ENCODE results near the gene C9orf153.

Gene C9orf153

DNA sequence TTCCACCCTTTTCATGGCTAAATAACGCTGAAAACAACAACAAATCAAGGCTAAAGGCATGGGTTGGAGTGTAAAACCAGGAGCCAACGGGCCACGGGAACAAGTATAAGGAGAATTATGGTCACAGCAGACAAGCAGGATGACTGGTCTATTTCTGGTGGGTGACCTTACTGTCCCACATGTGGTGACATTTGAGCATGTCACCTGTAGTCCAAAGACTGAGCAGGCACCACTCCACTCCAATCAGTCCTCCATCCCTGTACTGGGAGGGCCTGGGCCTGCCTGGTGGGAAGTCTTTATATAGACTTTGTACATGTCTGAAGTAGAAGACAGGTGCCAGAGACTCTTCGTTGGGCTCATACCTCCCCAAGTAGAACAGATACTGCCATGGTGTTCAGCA lies 36.8 kb downstream of the C9orf153 start:
- TF ChIP-seq, protein P1, sequence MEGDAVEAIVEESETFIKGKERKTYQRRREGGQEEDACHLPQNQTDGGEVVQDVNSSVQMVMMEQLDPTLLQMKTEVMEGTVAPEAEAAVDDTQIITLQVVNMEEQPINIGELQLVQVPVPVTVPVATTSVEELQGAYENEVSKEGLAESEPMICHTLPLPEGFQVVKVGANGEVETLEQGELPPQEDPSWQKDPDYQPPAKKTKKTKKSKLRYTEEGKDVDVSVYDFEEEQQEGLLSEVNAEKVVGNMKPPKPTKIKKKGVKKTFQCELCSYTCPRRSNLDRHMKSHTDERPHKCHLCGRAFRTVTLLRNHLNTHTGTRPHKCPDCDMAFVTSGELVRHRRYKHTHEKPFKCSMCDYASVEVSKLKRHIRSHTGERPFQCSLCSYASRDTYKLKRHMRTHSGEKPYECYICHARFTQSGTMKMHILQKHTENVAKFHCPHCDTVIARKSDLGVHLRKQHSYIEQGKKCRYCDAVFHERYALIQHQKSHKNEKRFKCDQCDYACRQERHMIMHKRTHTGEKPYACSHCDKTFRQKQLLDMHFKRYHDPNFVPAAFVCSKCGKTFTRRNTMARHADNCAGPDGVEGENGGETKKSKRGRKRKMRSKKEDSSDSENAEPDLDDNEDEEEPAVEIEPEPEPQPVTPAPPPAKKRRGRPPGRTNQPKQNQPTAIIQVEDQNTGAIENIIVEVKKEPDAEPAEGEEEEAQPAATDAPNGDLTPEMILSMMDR (IDR thresholded peaks at IDR 0.05; ENCODE audit: low read depth, low read length, missing control alignments): no peak
- H3K4me3 ChIP-seq (ENCODE audit: low read depth, low read length): no peak overlapping the region
- no peaks in the 10 kb centered on the region for H3K27me3 ChIP-seq (replicated peaks)
- H3K36me3 ChIP-seq (replicated peaks): no peaks in the 10 kb centered on the region
- in situ Hi-C loops (cut with HindIII; ENCODE audit: low pct_ligation_motif_present, low sequenced_read_pairs): no loop called here
- DNase-seq: no peak
- H3K27ac ChIP-seq: no peak overlapping the region

DNA sequence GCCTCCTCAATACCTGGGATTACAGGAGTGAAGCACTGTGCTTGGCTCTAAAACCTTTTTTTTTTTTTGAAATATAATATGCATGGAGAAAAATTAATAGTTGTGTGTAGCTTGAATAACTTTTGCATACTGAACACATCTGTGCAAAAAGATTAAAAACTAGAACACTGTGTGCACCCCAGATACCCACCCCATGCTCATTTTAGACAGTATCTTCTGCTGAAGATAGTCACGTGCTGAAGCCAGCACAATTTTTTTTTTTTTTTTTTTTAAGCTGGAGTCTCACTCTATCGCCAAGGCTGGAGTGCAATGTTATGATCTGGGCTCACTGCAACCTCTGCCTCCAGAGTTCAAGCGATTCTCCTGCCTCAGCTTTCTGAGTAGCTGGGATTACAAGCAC lies 39.9 kb downstream of the C9orf153 start:
- in situ Hi-C loops (cut with HindIII; ENCODE audit: low pct_ligation_motif_present, low sequenced_read_pairs): no loop called here
- no peaks in the 10 kb centered on the region for H3K36me3 ChIP-seq (replicated peaks)
- H3K27ac ChIP-seq: no peak overlapping the region
- H3K27me3 ChIP-seq (replicated peaks): no peaks in the 10 kb centered on the region
- H3K4me3 ChIP-seq (ENCODE audit: low read depth, low read length): no peak overlapping the region
- TF ChIP-seq, protein P1 (IDR thresholded peaks at IDR 0.05; ENCODE audit: low read depth, low read length, missing control alignments): no peak
- DNase-seq: no peak

DNA sequence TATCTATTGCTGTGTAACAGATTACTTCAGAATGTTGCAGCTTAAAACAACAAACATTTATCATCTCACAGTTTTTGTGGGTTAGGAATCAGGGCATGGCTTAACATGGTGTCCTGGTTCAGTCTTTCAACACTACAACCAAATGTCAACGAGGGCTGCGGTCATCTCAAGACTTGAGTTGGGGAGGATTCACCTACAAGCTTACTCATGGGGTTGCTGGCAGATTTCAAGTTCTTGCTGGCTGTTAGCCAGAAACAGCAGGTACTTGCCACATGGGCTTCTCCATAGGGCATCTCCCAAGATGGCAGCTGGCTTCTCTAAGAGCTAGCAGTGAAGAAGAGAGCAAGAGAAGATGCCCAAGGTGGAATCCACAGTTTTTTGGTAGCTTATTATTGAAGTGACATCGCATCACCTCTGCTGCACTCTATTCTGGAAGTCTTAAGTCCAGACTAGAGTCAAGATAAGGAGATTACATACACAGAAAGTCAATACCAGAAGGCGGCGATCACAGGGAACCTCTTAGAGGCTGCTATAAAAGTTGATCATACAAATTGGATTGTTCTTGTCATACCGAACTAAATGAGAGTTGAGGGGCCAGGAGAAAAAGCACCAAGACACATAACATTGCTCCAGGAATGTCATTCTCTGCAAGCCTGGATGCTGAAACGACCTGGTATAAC lies 42.2 kb downstream of the C9orf153 start:
- no peak overlapping the region for H3K27ac ChIP-seq
- in situ Hi-C loops (cut with HindIII; ENCODE audit: low pct_ligation_motif_present, low sequenced_read_pairs): no loop called here
- no peak overlapping the region for H3K4me3 ChIP-seq (ENCODE audit: low read depth, low read length)
- no peaks in the 10 kb centered on the region for H3K27me3 ChIP-seq (replicated peaks)
- TF ChIP-seq, protein P1 (IDR thresholded peaks at IDR 0.05; ENCODE audit: low read depth, low read length, missing control alignments): no peak
- no peaks in the 10 kb centered on the region for H3K36me3 ChIP-seq (replicated peaks)
- DNase-seq: no peak

DNA sequence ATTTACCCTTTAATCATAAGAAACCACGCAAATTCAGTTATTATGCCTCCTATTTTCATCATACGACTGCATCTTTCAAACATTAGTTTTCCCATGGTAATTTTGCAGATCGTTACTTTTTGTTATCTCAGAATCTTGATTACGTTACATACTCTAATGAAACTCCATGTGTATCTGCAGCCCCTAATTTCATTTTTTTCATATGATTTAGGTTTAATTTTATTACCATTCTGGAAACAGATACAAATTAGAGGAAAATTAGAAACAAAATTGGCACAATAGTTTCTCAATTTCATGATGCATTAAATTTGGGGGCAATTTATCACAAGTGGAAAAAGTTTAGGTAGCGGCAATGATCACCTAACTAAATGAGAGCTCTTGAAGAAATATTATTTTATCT lies 52.3 kb downstream of the C9orf153 start:
- H3K27ac ChIP-seq: no peak overlapping the region
- DNase-seq: no peak
- no peaks in the 10 kb centered on the region for H3K36me3 ChIP-seq (replicated peaks)
- TF ChIP-seq, protein P1 (IDR thresholded peaks at IDR 0.05; ENCODE audit: low read depth, low read length, missing control alignments): no peak
- H3K4me3 ChIP-seq (ENCODE audit: low read depth, low read length): no peak overlapping the region
- H3K27me3 ChIP-seq (replicated peaks): no peaks in the 10 kb centered on the region
- in situ Hi-C loops (cut with HindIII; ENCODE audit: low pct_ligation_motif_present, low sequenced_read_pairs): no loop called here

DNA sequence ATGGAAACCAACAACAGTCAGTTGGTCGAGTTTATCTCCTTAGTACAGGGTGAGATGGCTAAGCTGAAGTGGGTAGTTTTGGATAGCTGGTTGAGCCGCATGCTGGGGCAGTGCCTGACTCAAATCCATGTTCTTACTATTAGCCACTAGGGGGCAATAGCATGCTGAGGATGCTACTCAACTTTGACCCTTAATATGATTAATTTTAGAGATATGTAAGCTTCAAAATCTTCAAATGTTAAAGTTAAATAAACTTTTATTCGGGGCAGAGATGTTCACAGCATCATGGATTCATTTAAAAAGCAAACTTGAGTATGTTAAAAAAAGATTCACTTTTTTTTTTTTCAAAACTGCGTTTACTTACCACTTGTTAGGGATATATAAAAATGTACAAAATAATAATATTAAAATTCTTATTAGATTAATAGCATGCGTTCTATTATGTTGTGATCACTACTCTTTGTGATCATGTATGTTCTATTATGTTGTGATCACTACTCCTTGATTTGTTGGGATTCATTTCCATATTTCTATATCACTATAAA lies 57.0 kb downstream of the C9orf153 start:
- Histone ChIP-seq H3K36me3 (replicated peaks) (no peaks in the 10 kb centered on the region), H3K27ac (no peak overlapping the region), H3K4me3 (ENCODE audit: low read depth, low read length) (no peak overlapping the region), H3K27me3 (replicated peaks) (no peaks in the 10 kb centered on the region)
- in situ Hi-C loops (cut with HindIII; ENCODE audit: low pct_ligation_motif_present, low sequenced_read_pairs): no loop called here
- TF ChIP-seq, protein P1 (IDR thresholded peaks at IDR 0.05; ENCODE audit: low read depth, low read length, missing control alignments): peak; percentile 82
- DNase-seq: peak; percentile 35
